Natural killer cell treated with Interleukin-12 subunit alpha and Interleukin-12 subunit beta and Interleukin-15 and Interleukin-18, amount 100 ng/mL, for 72 hours (primary cell): ENCODE data around the gene HK1. TPM values are rescaled to one million over a fixed set of nuclear protein-coding genes. Genes with fewer than 3 reads are reported as not detected.
"Not testable (repeated sequence)": the region's sequence is repeated elsewhere in the genome, so short reads cannot be mapped to it uniquely, and the experiment has no call there.

Source experiments
- ATAC-seq, 2 donors: fragments of 150-1000 bp; cut with Tn5 transposase in 1 of 2; sonication (Bioruptor Pico), chemical (Tn5 transposase) in 1 of 2; 2 replicates each; pipeline ENCODE4 v1.10.0; 2021
- DNase-seq: peaks from one replicate; pipeline ENCODE4 v3.0.0; 2022; ENCODE audit warnings: low spot score
- H3K27ac Mint-ChIP-seq, 2 donors: 1 replicate in 1 of 2; 2 replicates in 1 of 2; pipeline ENCODE4 v1.8.0; 2022; ENCODE audit warnings: mixed read lengths in 2 of 2, mild to moderate bottlenecking in 1 of 2, moderate library complexity in 1 of 2
- H3K27me3 Mint-ChIP-seq, 2 donors: 1 replicate in 1 of 2; 2 replicates in 1 of 2; pipeline ENCODE4 v1.8.0; 2022; ENCODE audit warnings: mixed read lengths in 2 of 2
- H3K36me3 Mint-ChIP-seq: one replicate; pipeline ENCODE4 v1.8.0; 2022; ENCODE audit warnings: mixed read lengths
- H3K4me1 Mint-ChIP-seq, 2 donors: 1 replicate in 1 of 2; 2 replicates in 1 of 2; pipeline ENCODE4 v1.8.0; 2022; ENCODE audit warnings: low read depth in 2 of 2, mixed read lengths in 2 of 2, mild to moderate bottlenecking in 1 of 2
- H3K4me3 Mint-ChIP-seq: one replicate; pipeline ENCODE4 v1.8.0; 2022; ENCODE audit warnings: mixed read lengths
- H3K9me3 Mint-ChIP-seq: 2 replicates; pipeline ENCODE4 v1.8.0; 2022; ENCODE audit warnings: mixed read lengths
- total RNA-seq, 2 donors: library from RNA; stranded (reverse); gene quantifications; one replicate each; pipeline ENCODE4 v1.2.3, GENCODE V29; 2022

The HK1 gene
- total RNA-seq, 2 donors from 2014 or later, result 169 to 185 TPM

GRCh38 chr10:69320521-69320920, 42.2 kb downstream of the HK1 start:
- Mint-ChIP-seq H3K36me3 (no peaks in the 10 kb centered on the region), H3K27me3 (no peaks in the 10 kb centered on the region), H3K27ac (peak overlapping the region; percentile 97 to 99), H3K4me3 (peak overlapping the region; percentile 97), H3K9me3 (no peaks in the 10 kb centered on the region), H3K4me1 (peaks cover 24 to 37% of the 10 kb centered on the region in 2 donors)
- no peak for ATAC-seq
- DNase-seq, result no peak

GRCh38 chr10:69321039-69321715, 42.9 kb downstream of the HK1 start:
- no peaks in the 10 kb centered on the region for H3K36me3 Mint-ChIP-seq
- ATAC-seq (no peak), DNase-seq (no peak)
- H3K27me3 Mint-ChIP-seq, result no peaks in the 10 kb centered on the region
- H3K4me1 Mint-ChIP-seq, result peaks cover 27 to 34% of the 10 kb centered on the region in 2 donors
- no peaks in the 10 kb centered on the region for H3K9me3 Mint-ChIP-seq
- H3K4me3 Mint-ChIP-seq, result peak overlapping the region; percentile 97
- peak overlapping the region; percentile 97 to 99 for H3K27ac Mint-ChIP-seq

DNA sequence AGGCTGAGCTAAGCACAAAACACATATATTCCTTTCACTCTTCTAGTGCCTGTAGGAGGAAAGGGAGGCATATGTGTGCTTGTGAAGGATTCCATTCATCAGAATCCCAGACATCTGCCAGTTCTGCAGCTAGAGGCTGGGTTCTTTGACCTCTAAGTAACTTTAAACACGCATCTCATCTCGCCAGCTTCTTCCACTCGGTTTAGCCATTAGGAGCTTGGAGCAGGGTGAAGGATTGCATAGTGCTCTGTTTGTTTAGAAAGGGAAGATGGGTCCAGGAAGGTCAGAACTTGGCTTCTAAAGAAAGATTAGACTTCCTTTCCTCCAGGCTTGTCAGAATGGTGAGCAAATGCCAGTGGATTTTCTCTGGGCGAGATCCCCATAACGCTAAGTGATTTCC, 43.6 kb downstream of the HK1 start:
- DNase-seq (no peak), ATAC-seq (no peak)
- peaks cover 29 to 34% of the 10 kb centered on the region in 2 donors for H3K4me1 Mint-ChIP-seq
- no peaks in the 10 kb centered on the region for H3K27me3 Mint-ChIP-seq
- peak overlapping the region in 1 of 2 donors; percentile 97 for H3K27ac Mint-ChIP-seq
- H3K9me3 Mint-ChIP-seq, result no peaks in the 10 kb centered on the region
- H3K4me3 Mint-ChIP-seq, result peak overlapping the region; percentile 17
- no peaks in the 10 kb centered on the region for H3K36me3 Mint-ChIP-seq

GRCh38 chr10:69322346-69322745, 44.0 kb downstream of the HK1 start:
- DNase-seq, H3K9me3 Mint-ChIP-seq, H3K36me3 Mint-ChIP-seq, H3K4me3 Mint-ChIP-seq, H3K27me3 Mint-ChIP-seq, H3K27ac Mint-ChIP-seq, ATAC-seq: not testable (repeated sequence)
- H3K4me1 Mint-ChIP-seq, result peaks cover 28 to 32% of the 10 kb centered on the region in 2 donors

GRCh38 chr10:69323622-69324021, 45.3 kb downstream of the HK1 start:
- Mint-ChIP-seq H3K27me3 (no peaks in the 10 kb centered on the region), H3K9me3 (no peaks in the 10 kb centered on the region), H3K27ac (no peak overlapping the region), H3K4me3 (no peak overlapping the region), H3K4me1 (peaks cover 36 to 40% of the 10 kb centered on the region in 2 donors), H3K36me3 (no peaks in the 10 kb centered on the region)
- no peak for DNase-seq
- ATAC-seq, result no peak

DNA sequence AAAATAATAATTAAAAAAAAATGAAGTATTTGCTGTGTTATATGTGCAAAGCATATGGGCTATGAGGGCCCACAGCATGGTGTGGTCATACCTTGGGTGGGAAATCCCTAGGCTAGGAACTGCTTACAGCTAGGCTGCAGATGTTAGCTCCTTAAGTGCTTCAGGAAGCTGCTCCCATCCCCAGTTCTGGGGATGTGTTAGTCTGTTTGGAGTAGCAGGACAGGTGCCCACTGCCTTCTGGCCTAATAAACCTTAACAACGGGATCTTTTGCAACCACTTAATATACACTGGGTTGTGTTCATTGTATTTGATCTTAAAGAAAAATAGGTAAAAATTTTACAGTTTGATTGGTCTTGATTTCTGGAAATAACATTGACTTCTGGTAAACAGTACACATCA, 46.3 kb downstream of the HK1 start:
- H3K27ac Mint-ChIP-seq, result peak overlapping the region in 1 of 2 donors; percentile 54

DNA sequence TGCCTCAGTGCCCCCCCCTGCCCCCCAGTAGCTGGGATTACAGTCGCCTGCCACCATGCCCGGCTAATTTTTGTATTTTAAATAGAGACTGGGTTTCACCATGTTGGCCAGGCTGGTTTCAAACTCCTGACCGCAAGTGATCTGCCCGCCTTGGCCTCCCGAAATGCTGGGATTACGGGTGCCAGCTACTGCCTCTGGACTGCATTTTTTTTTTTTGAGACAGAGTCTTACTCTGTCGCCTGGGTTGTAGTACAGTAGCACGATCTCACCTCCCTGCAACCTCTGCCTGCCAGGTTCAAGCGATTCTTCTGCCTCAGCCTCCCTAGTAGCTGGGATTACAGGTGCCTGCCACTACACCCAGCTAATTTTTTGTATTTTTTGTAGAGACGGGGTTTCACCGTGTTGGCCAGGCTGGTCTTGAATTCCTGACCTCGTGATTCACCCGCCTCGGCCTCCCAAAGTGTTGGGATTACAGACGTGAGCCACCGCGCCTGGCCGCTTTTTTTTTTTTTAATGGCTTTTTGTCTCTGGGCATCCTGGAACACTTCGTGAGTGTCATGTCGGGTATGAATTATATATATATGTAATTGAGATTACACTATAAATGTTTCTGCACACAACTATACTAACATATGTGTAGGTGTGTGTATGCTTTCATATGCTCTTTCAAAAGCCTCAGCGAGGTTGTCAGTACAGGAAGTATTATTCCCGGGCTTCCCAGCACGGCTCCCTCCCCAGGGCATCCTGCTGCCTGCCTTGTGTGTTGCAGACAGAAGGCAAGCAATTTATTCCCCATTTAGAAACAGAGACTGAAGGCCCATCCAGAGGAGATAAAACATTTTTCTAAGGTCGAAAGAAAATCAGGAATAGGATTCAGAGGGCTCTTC, 47.6 kb downstream of the HK1 start:
- peaks cover 40 to 47% of the 10 kb centered on the region in 2 donors for H3K4me1 Mint-ChIP-seq
- ATAC-seq, H3K36me3 Mint-ChIP-seq, H3K27me3 Mint-ChIP-seq, H3K9me3 Mint-ChIP-seq, DNase-seq, H3K27ac Mint-ChIP-seq, H3K4me3 Mint-ChIP-seq: not testable (repeated sequence)

More for the DNA sequence above, 46.3 kb downstream of the HK1 start:
- H3K36me3 Mint-ChIP-seq, result no peaks in the 10 kb centered on the region
- no peaks in the 10 kb centered on the region for H3K9me3 Mint-ChIP-seq
- H3K27me3 Mint-ChIP-seq, result no peaks in the 10 kb centered on the region
- DNase-seq, result no peak
- peak in 1 of 2 donors; percentile 30 for ATAC-seq
- H3K4me3 Mint-ChIP-seq, result no peak overlapping the region
- peaks cover 42 to 49% of the 10 kb centered on the region in 2 donors for H3K4me1 Mint-ChIP-seq

DNA sequence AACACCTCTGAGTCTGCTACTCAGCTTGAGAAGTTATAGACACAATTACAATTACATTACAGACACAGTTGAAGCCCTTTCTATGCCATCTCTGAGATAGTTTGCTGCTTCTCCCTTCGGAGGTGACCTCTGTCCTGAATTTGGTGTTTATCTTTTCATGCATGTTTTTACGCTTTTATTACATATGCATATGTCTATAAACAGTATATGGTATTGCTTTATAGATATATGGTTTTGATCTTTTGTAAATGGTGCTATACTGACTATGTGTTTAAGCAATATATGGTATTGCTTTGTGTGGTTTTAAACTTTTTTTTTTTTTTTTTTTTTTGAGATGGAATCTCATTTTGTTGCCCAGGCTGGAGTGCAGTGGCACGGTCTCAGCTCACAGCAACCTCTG, 48.4 kb downstream of the HK1 start:
- Mint-ChIP-seq H3K27me3 (no peaks in the 10 kb centered on the region), H3K36me3 (no peaks in the 10 kb centered on the region), H3K4me1 (peaks cover 37 to 43% of the 10 kb centered on the region in 2 donors), H3K4me3 (no peak overlapping the region), H3K27ac (no peak overlapping the region), H3K9me3 (no peaks in the 10 kb centered on the region)
- DNase-seq (no peak), ATAC-seq (no peak)

DNA sequence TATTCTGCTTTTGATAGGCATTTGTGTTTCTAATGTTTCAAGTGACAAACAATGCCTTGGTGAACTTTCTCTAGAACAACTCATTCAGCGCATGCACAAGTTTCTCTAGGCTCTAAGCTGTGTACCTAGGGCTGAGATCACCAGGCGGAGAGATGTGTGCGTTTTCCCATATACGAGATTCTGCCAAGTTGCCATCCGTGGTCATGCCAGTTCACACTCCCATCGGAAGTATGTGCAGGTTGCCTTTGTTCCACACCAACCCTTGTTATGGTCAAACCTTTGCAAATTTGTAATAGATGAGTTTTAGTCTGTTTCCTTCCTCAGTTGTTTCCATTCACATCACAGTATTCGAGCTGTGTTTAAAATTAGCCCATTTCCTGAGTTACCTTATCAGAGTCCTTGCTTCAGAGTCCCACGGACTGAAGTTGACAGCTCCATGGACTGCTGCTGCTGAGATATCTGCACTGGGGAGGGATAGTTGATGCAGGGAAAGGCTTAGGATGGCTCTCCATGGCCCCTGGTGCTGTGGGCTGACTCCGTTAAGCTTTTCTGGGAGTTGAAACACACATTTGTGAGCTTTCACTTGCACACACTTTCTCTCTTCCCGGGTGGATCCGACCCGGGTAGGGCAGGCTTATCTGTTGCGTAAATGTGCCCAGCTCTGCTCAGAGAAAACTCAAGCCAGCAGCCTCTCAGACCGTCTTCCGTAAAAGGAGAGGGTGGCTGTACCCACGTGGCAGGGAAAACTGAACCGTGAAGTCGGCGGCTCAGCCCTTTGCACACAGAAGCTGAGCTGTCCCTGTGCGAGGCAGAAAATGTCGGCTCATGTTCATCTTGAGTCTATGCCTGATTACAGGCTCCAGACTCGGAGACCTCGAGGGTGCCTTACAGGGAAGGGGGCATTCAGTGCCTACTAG, 49.4 kb downstream of the HK1 start:
- peak; percentile 67 for DNase-seq
- Mint-ChIP-seq H3K4me3 (peak overlapping the region; percentile 52), H3K4me1 (peaks cover 40 to 45% of the 10 kb centered on the region in 2 donors), H3K27me3 (no peaks in the 10 kb centered on the region), H3K9me3 (no peaks in the 10 kb centered on the region), H3K36me3 (no peaks in the 10 kb centered on the region), H3K27ac (peak overlapping the region; percentile 44 to 72)
- ATAC-seq, result peak; percentile 69 to 72

DNA sequence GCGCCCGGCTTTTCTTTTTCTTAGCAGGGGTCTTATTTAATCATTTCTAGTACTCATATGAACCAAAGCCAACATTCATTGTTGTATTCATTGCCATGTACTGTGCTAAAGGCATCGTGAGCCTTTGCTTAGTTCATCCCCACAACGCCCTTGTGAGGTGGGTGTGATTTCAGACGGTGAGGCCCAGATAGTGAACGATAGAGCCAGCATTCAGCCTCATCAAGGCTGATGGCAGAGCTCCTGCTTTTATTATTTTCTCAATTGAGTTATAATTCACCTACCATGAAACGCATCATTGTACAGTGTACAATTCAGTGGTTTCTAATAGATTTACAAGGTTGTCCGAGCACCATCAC, 50.1 kb downstream of the HK1 start:
- ATAC-seq (no peak), DNase-seq (no peak)
- Mint-ChIP-seq H3K27me3 (no peaks in the 10 kb centered on the region), H3K9me3 (no peaks in the 10 kb centered on the region), H3K27ac (peak overlapping the region; percentile 44 to 72), H3K36me3 (no peaks in the 10 kb centered on the region), H3K4me3 (peak overlapping the region; percentile 52), H3K4me1 (peaks cover 40 to 46% of the 10 kb centered on the region in 2 donors)

- not testable (repeated sequence) for H3K27me3 Mint-ChIP-seq, ATAC-seq, H3K36me3 Mint-ChIP-seq, H3K9me3 Mint-ChIP-seq, DNase-seq
- Mint-ChIP-seq H3K4me1 (peaks cover 37 to 41% of the 10 kb centered on the region in 2 donors), H3K4me3 (peak overlapping the region; percentile 52), H3K27ac (peak overlapping the region; percentile 44 to 72)
Observed at GRCh38 chr10:69328888-69329287, 50.6 kb downstream of the HK1 start.

GRCh38 chr10:69329721-69330178, 51.5 kb downstream of the HK1 start:
- peaks cover 43 to 44% of the 10 kb centered on the region in 2 donors for H3K4me1 Mint-ChIP-seq
- H3K27me3 Mint-ChIP-seq, result no peaks in the 10 kb centered on the region
- H3K9me3 Mint-ChIP-seq, result no peaks in the 10 kb centered on the region
- H3K4me3 Mint-ChIP-seq, result no peak overlapping the region
- no peak for DNase-seq
- ATAC-seq, result no peak
- H3K36me3 Mint-ChIP-seq, result no peaks in the 10 kb centered on the region
- no peak overlapping the region for H3K27ac Mint-ChIP-seq

DNA sequence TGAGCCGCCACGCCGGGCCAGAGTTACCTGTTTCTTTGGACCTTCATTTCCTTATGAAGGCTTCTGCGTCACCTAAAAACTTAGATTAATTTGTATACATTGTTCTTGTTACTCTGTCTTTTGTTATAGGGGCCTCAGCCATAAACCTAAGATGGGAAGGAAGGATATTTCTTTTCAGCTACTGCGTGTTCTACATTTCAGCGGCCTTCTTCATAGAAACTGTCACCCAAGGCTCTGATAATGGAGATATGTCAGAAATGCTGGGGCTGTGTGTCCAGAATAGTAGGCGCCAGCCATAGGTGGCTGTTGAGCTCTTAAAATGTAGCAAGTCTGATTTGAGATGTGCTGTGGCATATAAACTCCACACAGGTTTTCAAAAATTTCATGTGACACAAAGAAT, 52.9 kb downstream of the HK1 start:
- peaks cover 54 to 55% of the 10 kb centered on the region in 2 donors for H3K4me1 Mint-ChIP-seq
- no peaks in the 10 kb centered on the region for H3K9me3 Mint-ChIP-seq
- no peaks in the 10 kb centered on the region for H3K27me3 Mint-ChIP-seq
- ATAC-seq (no peak), DNase-seq (no peak)
- no peak overlapping the region for H3K4me3 Mint-ChIP-seq
- H3K36me3 Mint-ChIP-seq, result no peaks in the 10 kb centered on the region
- no peak overlapping the region for H3K27ac Mint-ChIP-seq
